Skin of body (tissue), 2 donors: ENCODE data around the gene DOCK3. TPM values are rescaled to one million over a fixed set of nuclear protein-coding genes. Genes with fewer than 3 reads are reported as not detected.
"Not testable (repeated sequence)": the region's sequence is repeated elsewhere in the genome, so short reads cannot be mapped to it uniquely, and the experiment has no call there.

Experiments used
- DNase-seq: peaks from one replicate; lab custom pipeline; 2025; lab: John Stamatoyannopoulos, UW
- total RNA-seq: library from RNA; depleted of rRNA; stranded (reverse); fragments of >200 nt; gene quantifications from one replicate; pipeline ENCODE4 v1.2.3, GENCODE V29; 2014

DOCK3 gene
- total RNA-seq, 1 donor from 2014 or later: 0.89 TPM

DNA sequence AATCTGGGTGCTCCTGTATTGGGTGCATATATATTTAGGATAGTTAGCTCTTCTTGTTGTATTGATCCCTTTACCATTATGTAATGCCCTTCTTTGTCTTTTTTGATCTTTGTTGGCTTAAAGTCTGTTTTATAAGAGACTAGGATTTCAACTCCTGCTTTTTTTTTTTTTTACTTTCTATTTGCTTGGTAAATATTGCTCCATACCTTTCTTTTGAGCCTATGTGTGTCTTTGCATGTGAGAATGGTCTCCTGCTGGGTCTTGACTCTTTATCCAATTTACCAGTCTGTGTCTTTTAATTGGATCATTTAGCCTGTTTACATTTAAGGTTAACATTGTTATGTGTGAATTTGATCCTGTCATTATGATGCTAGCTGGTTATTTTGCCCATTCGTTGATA, 420.1 kb downstream of the DOCK3 start:
- DNase-seq: not testable (repeated sequence)

DNA sequence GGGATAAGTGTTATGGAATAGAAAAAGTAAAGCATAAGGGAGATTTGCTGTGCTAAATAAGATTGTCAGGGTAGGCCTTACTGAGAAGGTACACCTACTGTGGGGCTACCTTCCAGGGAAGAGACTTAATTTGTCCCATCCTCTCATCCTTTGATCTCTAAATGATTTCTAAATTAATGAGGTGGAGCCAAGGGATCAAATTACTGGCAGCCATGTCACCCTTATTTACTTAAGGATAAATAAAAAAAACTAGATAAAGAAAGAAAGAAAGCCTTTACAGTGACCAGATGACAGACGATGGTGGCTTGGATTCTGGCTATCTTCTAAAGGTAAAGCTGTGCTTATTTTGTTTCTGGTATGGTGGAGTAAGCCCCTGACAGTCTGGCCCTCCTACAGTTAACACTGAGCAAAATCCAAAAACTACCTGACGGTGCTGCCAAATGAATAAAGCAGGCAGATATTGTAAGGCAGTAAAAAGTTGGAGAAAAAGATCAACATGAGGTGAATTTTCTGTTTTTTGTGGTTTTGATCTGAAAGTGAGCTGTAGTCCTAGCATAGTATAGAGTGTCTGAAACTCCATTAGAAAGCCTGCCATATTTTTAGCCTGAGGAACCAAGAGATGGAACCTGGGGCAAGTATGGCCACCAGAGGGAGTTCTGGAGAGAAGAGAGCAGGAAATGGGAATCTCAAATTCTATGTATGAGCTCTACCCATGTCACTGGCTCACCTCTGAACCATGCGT, 425.2 kb downstream of the DOCK3 start:
- DNase-seq: no peak

DNA sequence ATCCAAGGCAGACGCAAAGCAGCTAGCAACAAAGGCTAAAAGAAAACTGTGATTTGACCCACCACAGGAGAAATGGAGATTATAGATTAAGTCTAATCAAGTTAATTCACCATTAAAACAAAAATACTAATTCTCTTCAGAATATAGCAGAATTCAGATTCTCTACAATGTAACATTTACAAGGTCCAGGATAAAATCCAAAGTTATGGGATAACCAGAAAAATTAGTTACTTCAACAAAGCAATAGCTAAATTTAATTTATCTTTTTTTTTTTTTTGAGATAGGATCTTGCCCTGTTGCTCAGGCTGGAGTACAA, 425.8 kb downstream of the DOCK3 start:
- no peak for DNase-seq

GRCh38 chr3:51102396-51102795, 427.7 kb downstream of the DOCK3 start:
- DNase-seq: no peak

GRCh38 chr3:51106242-51106876, 431.6 kb downstream of the DOCK3 start:
- no peak for DNase-seq

GRCh38 chr3:51110586-51110985, 435.9 kb downstream of the DOCK3 start:
- DNase-seq: no peak

DNA sequence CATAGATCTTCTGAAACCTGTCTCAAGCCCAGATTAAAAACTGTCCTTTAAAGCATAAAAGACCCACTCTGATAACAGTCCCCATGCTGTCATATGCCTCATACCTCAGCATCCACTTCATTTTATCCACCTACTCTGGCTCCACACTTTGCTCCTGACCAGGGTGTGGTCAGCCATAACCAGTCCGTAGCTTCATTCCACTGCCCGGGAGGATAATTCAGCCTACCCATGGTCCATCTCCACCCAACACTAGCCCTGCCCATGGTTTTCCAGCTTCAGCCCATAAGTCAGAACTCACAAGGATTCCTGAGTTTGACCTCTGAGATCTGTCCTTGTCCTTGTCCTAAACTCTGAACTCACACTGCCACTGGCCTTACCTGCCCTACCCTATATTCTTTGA, 448.2 kb downstream of the DOCK3 start:
- DNase-seq: no peak

GRCh38 chr3:51123531-51123930, 448.8 kb downstream of the DOCK3 start:
- no peak for DNase-seq

DNA sequence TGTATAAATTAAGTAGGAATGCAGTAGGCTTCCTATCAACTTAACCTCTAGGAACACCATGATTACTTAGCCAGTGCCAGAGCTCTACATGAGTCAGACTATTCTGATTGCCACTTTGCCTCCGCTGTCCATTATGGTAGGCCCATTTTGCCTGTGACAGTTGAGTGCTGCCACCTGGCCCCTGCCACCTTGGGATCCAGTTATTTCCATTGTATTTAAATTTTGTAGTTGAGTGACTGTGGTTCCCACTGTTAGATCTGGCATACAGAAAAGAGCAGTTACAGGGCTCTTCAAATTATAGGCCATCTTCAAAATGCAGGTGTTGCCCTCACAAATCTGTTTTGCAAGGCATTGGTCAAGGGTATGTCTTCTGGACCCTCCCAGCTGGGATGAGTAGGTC, 456.9 kb downstream of the DOCK3 start:
- DNase-seq: not testable (repeated sequence)

DNA sequence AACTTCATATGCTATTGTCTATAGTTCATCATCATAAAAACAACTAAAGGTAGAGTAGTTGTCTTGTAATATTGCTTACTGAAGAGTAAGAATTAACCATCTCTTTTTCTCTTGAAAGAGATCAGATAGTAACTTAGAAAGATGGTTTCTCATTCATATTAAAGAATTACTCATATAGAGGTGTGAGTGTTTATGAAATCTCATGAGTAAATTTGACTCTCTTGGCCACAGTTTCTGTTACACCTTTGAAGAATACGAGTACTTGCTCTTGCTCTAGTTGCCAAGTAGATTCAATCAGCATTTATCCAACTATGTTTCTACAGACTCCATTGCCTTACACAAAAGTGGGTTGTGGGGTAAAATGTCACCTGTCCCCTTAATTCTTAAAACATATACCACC, 463.0 kb downstream of the DOCK3 start:
- no peak for DNase-seq

DNA sequence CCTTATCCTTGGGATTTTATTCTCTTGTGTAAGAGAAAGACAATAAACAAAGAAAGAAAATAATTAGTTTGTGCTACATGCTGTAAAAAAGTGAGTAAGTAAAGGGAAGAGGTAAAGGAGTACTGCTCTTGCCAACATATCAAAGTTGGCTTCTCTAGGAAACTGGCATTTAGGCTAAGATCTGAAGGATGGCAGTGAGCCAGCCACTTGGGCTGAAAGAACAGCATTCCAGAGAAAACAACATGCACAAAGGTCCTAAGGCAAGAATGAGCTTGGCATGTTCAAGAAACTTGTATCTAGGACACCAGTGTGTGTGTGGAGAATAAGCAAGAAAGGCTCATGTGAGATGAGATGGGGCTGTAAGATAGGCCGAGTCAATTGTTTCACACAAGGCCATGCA, 464.9 kb downstream of the DOCK3 start:
- DNase-seq: no peak

DNA sequence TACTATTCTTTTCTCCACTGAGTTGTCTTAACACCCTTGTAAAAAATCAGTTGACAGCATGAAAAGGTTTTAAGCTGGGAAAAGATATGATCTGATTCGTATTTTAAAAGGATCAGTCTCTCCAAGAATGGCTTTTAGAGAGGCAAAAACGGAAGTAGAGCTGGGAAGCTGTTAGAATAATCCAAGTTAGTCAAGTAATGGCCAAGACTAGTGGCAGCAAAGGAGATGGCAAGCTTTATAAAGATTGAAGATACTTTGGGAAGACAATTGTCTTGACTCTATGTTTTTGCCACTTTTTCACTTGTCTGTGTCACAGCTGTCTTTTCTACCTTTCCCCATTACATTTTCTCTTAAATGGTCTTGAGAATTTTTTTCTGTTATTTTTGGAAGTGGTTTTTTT, 466.8 kb downstream of the DOCK3 start:
- DNase-seq: no peak

DNA sequence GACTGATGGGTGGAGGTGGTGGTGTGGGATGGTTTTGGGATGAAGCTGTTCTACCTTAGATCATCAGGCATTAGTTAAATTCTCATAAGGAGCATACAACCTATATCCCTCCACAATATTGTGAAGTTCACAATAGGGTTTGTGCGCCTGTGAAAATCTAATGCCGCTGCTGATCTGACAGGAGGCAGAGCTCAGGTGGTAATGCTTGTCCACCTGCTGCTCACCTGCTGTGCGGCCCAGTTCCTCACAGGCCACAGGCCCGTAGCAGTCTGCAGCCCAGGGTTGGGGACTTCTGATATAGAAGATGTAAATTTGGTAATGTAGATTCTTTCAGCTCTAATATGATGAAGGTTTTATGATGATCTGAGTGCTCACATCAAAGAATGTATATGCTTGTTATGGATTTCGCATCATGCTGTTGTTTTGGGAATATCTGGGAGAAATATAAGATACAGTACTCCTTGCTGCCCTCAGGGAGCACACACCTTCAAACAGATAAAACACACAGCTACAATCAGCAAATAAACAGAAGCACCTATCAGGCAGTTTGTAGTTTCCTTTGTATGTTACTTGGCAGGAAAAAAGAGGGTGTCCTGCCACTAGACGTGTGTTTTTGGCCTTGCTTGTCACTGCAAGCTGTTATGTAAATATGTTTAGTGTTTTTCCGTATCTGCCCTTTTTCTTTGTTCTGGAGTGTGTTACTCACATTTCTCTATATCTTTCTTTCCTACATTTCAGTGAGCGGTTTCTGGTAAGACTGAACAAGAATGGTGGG, 471.3 kb downstream of the DOCK3 start:
- no peak for DNase-seq

GRCh38 chr3:51146781-51147180, 472.1 kb downstream of the DOCK3 start:
- DNase-seq: no peak

DNA sequence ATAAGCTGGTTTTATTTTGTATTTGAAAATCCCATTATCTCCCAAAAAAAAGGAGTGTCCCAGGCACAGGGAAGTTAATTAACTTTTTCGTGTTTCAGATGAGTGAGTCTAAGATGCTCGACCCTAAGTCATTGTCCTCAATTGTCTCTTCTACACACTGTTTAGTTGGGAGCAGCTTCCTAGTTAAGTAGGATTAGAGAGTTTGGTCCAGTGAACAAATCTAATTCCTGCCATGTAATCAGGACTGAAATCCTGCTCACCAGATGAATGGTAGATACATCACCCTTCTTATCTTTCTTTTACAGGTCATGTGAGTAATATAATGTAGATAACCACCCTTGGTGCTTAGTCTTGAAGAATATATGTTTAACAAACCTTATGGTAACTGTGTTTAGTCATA, 481.4 kb downstream of the DOCK3 start:
- DNase-seq: no peak

DNA sequence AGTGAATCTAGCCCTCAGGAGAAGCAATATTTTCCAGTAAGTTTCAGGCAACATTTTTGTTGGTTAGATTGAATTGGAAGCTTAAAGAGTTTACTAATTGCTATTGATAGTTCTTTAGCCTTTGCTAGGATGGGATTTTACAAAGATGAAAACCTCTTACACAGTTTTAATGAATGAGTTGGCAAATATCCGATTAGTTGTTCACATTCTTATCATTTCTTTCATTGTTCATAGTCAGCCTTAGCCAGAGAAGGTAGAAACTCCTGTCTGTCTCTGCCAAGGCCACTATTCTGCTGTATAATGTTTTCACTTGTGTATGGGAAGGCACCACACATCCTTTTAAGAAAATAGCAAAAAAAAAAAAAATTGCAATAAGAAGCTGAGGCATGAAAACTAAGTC, 488.3 kb downstream of the DOCK3 start:
- no peak for DNase-seq

GRCh38 chr3:51173518-51174271, 499.0 kb downstream of the DOCK3 start:
- no peak for DNase-seq

GRCh38 chr3:51176923-51177322, 502.2 kb downstream of the DOCK3 start:
- DNase-seq: no peak

- DNase-seq: not testable (repeated sequence)
Observed at GRCh38 chr3:51186446-51186845, 511.7 kb downstream of the DOCK3 start.

- DNase-seq: no peak
Observed at GRCh38 chr3:51190199-51190598, 515.5 kb downstream of the DOCK3 start.

- no peak for DNase-seq
Observed at GRCh38 chr3:51190827-51191226, 516.1 kb downstream of the DOCK3 start.

GRCh38 chr3:51191768-51192167, 517.0 kb downstream of the DOCK3 start:
- DNase-seq: no peak
